Lung (tissue), 12 donors: Measurements from ENCODE around the gene IMPDH2. TPM values are rescaled to one million over a fixed set of nuclear protein-coding genes. Genes with fewer than 3 reads are reported as not detected.
"Not testable (repeated sequence)": the region's sequence is repeated elsewhere in the genome, so short reads cannot be mapped to it uniquely, and the experiment has no call there.

ENCODE experiments used
- ATAC-seq: fragments of 200-7000 bp; cut with Tn5 transposase; one replicate; pipeline ENCODE4 v1.9.1; 2020; ENCODE audit warnings: moderate number of reproducible peaks; ENCODE audit not compliant: insufficient read depth, low FRiP score
- DNase-seq, 3 donors: peaks; one replicate each; pipeline ENCODE4 v3.0.0-alpha.2; 2013 to 2017
- H3K27ac ChIP-seq, 2 donors: one replicate each; pipeline ENCODE4 v1.5.1; 2013; ENCODE audit warnings: mild to moderate bottlenecking in 2 of 2, moderate library complexity in 2 of 2, control low read depth in 1 of 2, inconsistent platforms in 1 of 2, low read depth in 1 of 2, low read length in 1 of 2
- H3K27me3 ChIP-seq, 3 donors: one replicate each; pipeline ENCODE4 v1.5.1; 2013; ENCODE audit warnings: low read length in 2 of 3; ENCODE audit not compliant: control insufficient read depth in 3 of 3, insufficient read depth in 3 of 3
- H3K36me3 ChIP-seq, 4 donors: one replicate each; pipeline ENCODE4 v1.5.1; 2013; ENCODE audit warnings: low read length in 4 of 4, mild to moderate bottlenecking in 1 of 4, moderate library complexity in 1 of 4; ENCODE audit not compliant: control insufficient read depth in 4 of 4, insufficient read depth in 4 of 4
- H3K4me1 ChIP-seq, 5 donors: one replicate each; pipeline ENCODE4 v1.5.1; 2013; ENCODE audit warnings: low read length in 5 of 5, mild to moderate bottlenecking in 2 of 5, moderate library complexity in 1 of 5; ENCODE audit not compliant: control insufficient read depth in 5 of 5, insufficient read depth in 5 of 5
- H3K4me3 ChIP-seq: one replicate; pipeline ENCODE4 v1.5.1; 2013; ENCODE audit warnings: mild to moderate bottlenecking, control low read depth, moderate library complexity
- H3K9ac ChIP-seq, 2 donors: one replicate each; pipeline ENCODE4 v1.5.1; 2013; ENCODE audit warnings: low read length in 2 of 2, control low read depth in 1 of 2; ENCODE audit not compliant: insufficient read depth in 1 of 2
- H3K9me3 ChIP-seq, 4 donors: one replicate each; pipeline ENCODE4 v1.5.1; 2013; ENCODE audit warnings: low read length in 3 of 4, mild to moderate bottlenecking in 1 of 4, moderate library complexity in 1 of 4; ENCODE audit not compliant: control insufficient read depth in 4 of 4, insufficient read depth in 3 of 4
- WGBS, 2 donors: extraction: QIAGEN DNeasy Blood & Tissue Kit; methylation state at CpG; one replicate each; pipeline ENCODE4 v1.1.7; 2013; 5-methylcytosine and 5-hydroxymethylcytosine counted together
- polyA plus RNA-seq, 2 donors: library from polyadenylated mRNA; stranded (reverse); fragments of 200-250 nt; gene quantifications; one replicate each; pipeline ENCODE4 v1.2.1, GENCODE V29; 2013
- total RNA-seq, 2 donors: library from RNA; depleted of rRNA in 1 of 2; stranded (reverse); fragments of >200 nt in 1 of 2; gene quantifications; one replicate each; pipeline ENCODE4 v1.2.1, GENCODE V29; 2014 to 2021
- TF ChIP-seq, protein P1 (sequence below): IDR thresholded peaks from 2 replicates; pipeline ENCODE4 v1.5.1; 2012; ENCODE audit warnings: mild to moderate bottlenecking; ENCODE audit errors: control extremely low read depth, extremely low read depth
- donor health status: control.
- donor health status: control.
- donor health status: Bipolar disorder and iron deficiency.
- donor health status: healthy.
- donor health status: DM: yes; HTN: yes; CAD: no.

The IMPDH2 gene
- total and polyA plus RNA-seq, 4 donors, result 129 to 216 (median 160) TPM

DNA sequence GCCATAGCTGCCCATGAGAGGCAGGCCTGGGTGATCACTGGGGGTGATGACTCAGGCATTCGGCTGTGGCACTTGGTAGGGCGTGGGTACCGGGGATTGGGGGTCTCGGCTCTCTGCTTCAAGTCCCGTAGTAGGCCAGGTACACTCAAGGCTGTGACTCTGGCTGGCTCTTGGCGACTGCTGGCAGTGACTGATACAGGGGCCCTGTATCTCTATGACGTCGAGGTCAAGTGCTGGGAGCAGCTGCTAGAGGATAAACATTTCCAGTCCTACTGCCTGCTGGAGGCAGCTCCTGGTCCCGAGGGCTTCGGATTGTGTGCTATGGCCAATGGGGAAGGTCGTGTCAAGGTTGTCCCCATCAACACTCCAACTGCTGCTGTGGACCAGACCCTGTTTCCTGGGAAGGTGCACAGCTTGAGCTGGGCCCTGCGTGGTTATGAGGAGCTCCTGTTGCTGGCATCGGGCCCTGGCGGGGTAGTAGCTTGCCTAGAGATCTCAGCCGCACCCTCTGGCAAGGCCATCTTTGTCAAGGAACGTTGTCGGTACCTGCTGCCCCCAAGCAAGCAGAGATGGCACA is 16.7 kb downstream of the IMPDH2 start:
- Histone ChIP-seq H3K27me3 (no peaks in the 10 kb centered on the region), H3K4me1 (peaks cover 0 to 10% (median 4%) of the 10 kb centered on the region in 5 donors), H3K9ac (no peak overlapping the region), H3K4me3 (no peak overlapping the region), H3K36me3 (peaks cover 12 to 45% (median 30%) of the 10 kb centered on the region in 4 donors), H3K27ac (peak overlapping the region in 1 of 2 donors; percentile 30), H3K9me3 (no peaks in the 10 kb centered on the region)
- TF ChIP-seq, protein P1, sequence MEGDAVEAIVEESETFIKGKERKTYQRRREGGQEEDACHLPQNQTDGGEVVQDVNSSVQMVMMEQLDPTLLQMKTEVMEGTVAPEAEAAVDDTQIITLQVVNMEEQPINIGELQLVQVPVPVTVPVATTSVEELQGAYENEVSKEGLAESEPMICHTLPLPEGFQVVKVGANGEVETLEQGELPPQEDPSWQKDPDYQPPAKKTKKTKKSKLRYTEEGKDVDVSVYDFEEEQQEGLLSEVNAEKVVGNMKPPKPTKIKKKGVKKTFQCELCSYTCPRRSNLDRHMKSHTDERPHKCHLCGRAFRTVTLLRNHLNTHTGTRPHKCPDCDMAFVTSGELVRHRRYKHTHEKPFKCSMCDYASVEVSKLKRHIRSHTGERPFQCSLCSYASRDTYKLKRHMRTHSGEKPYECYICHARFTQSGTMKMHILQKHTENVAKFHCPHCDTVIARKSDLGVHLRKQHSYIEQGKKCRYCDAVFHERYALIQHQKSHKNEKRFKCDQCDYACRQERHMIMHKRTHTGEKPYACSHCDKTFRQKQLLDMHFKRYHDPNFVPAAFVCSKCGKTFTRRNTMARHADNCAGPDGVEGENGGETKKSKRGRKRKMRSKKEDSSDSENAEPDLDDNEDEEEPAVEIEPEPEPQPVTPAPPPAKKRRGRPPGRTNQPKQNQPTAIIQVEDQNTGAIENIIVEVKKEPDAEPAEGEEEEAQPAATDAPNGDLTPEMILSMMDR, result no peak
- no peak for ATAC-seq
- no peak for DNase-seq
- WGBS, 2 donors, result 79 to 92% methylated on average over 17 of the region's 17 CpGs

DNA sequence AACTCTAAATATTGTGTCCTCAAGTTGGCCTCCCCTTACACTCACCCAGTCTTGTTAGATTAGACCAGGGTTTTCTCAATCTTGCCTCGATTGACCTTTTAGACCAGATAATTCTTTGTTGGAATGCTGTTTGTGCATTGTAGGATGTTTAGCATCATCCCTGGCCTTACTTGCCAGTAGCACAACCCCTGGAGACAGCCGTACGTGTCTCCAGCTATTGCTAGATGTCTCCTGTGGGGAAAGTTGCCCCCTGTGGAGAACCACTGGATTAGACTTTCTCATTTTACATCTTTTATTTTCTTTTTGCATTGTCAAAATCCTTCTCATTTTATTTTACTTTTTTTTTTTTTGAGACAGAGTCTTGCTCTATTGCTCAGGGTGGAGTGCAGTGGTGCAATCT is 19.8 kb downstream of the IMPDH2 start:
- Histone ChIP-seq H3K9ac (no peak overlapping the region), H3K9me3 (no peaks in the 10 kb centered on the region), H3K4me3 (no peak overlapping the region), H3K36me3 (peaks cover 3 to 26% (median 13%) of the 10 kb centered on the region in 4 donors), H3K27ac (no peak overlapping the region), H3K4me1 (peaks cover 0 to 14% (median 0%) of the 10 kb centered on the region in 5 donors), H3K27me3 (no peaks in the 10 kb centered on the region)
- no peak for ATAC-seq
- WGBS, 2 donors, result 84 to 85% methylated on average over 3 of the region's 3 CpGs
- no peak for DNase-seq
- TF ChIP-seq, protein P1, result no peak

DNA sequence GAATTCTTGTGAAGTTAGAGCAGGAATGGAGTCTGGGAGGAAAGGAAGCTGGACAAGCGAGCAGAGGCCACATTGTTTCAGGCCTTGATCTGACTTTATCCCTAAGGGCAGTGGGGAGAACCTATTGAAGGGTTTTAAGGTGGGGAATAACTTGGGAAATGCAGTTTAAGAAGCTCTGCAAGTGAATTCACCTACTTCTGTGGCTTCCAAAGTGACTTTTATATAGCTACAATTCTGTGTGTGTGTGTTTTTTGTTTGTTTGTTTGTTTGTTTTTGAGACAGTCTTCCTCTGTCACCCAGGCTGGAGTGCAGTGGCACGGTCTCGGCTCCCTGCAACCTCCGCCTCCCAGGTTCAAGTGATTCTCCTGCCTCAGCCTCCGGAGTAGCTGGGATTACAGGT is 20.6 kb downstream of the IMPDH2 start:
- not testable (repeated sequence) for DNase-seq, H3K27me3 ChIP-seq, H3K9me3 ChIP-seq, H3K4me3 ChIP-seq, H3K9ac ChIP-seq, ATAC-seq
- Histone ChIP-seq H3K27ac (peak overlapping the region in 1 of 2 donors; percentile 60), H3K4me1 (peaks cover 0 to 14% (median 0%) of the 10 kb centered on the region in 5 donors), H3K36me3 (peaks cover 3 to 20% (median 12%) of the 10 kb centered on the region in 4 donors)
- WGBS, 2 donors, result 85 to 94% methylated on average over 5 of the region's 5 CpGs

DNA sequence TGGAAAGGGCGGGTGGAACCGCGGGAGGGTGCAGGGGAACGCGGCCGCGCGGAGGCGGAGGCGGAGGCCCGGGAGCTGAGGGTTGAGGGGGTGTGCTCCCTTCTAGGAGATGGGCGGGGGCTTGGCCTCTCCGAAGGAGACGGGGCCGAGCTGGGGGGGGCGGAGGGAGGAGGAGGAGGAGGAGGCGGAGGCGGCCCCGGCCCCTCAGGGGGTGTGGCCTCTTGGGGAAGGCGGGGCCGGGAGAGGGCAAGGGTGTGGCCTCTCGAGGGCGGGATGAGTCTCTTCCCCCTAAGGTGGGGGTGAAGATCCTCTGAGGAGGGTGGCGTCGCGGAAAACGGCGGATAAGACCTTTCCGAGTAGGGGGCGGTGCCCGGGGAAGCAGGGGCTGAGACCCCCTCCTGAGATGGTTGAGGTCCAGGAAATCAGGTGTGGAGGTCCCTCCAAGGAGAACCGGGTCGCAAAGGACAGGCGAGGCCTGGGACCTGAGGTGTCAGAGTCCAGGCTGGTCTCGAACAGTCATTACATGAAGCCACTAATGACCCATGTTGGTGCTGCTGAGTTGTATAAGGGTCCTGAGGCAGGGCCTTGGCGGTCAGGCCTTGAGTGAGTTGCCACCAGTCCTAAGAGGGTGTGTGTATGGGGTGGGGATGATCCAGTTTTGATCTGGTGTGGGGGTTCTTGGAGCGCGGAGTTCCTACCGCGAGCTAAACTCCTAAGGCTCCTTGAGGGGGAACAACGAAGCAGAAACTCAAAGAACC is 21.2 kb downstream of the IMPDH2 start:
- 13 to 17% methylated on average over 34 to 41 of the region's 41 CpGs for WGBS, 2 donors
- DNase-seq, result peak; percentile 88 to 91 (median 88)

More for the DNA sequence above, 21.2 kb downstream of the IMPDH2 start:
- Histone ChIP-seq H3K36me3 (peaks cover 3 to 17% (median 9%) of the 10 kb centered on the region in 4 donors), H3K4me3 (peak overlapping the region; percentile 71), H3K9me3 (no peaks in the 10 kb centered on the region), H3K27me3 (no peaks in the 10 kb centered on the region), H3K4me1 (peaks cover 0 to 14% (median 0%) of the 10 kb centered on the region in 5 donors), H3K27ac (peak overlapping the region; percentile 92 to 96), H3K9ac (peak overlapping the region; percentile 26 to 94)
- TF ChIP-seq, protein P1, result no peak
- ATAC-seq, result peak; percentile 85
